ENCODE data around the gene METAP1. TPM values are rescaled to one million over a fixed set of nuclear protein-coding genes. Genes with fewer than 3 reads are reported as not detected.
"Not testable (repeated sequence)": the region's sequence is repeated elsewhere in the genome, so short reads cannot be mapped to it uniquely, and the experiment has no call there.

METAP1 gene
- polyA plus RNA-seq, 3 donors, result 15.9 to 21.7 (median 20.6) TPM

- Histone ChIP-seq H3K9ac (ENCODE audit: insufficient read depth, low read length, poor library complexity, severe bottlenecking) (no peak overlapping the region), H3K79me2 (ENCODE audit: insufficient read depth, low read length) (peaks cover 84% of the 10 kb centered on the region), H3K4me2 (replicated peaks; ENCODE audit: extremely low read depth, low read length, poor library complexity, severe bottlenecking) (no peak overlapping the region), H3K36me3 (replicated peaks in 1 of 2; ENCODE audit: control insufficient read depth in 1 of 2, insufficient read depth in 2 of 2, low read length in 2 of 2) (peaks cover 0 to 31% of the 10 kb centered on the region in 2 donors), H2AFZ (ENCODE audit: insufficient read depth, low read depth, low read length, poor library complexity, severe bottlenecking) (no peak overlapping the region), H3K27me3 (ENCODE audit: control insufficient read depth in 2 of 2, insufficient read depth in 2 of 2, low read length in 2 of 2) (no peaks in the 10 kb centered on the region), H4K20me1 (ENCODE audit: insufficient read depth, low read length) (peaks cover 43% of the 10 kb centered on the region), H3K4me3 (replicated peaks in 1 of 3; ENCODE audit: low read depth in 2 of 3, low read length in 3 of 3) (no peak overlapping the region), H3K4me1 (ENCODE audit: control insufficient read depth in 1 of 2, insufficient read depth in 2 of 2, low read length in 2 of 2) (no peaks in the 10 kb centered on the region), H3K9me3 (replicated peaks in 1 of 2; ENCODE audit: control insufficient read depth in 1 of 2, insufficient read depth in 1 of 2, low read length in 2 of 2) (peaks cover 28 to 37% of the 10 kb centered on the region in 2 donors), H3K27ac (ENCODE audit: low read depth in 1 of 2, low read length in 2 of 2) (no peak overlapping the region)
- WGBS (ENCODE audit: insufficient coverage), result 100% methylated on average over 5 of the region's 9 CpGs
- Mint-ChIP-seq H3K36me3 (peaks cover 16 to 30% of the 10 kb centered on the region in 2 donors), H3K4me3 (no peak overlapping the region), H3K27ac (no peak overlapping the region), H3K9me3 (peaks cover 25 to 33% (median 29%) of the 10 kb centered on the region in 7 donors), H3K27me3 (ENCODE audit: low read depth in 3 of 3) (peaks cover 0 to 2% (median 0%) of the 10 kb centered on the region in 3 donors), H3K4me1 (peaks cover 27% of the 10 kb centered on the region)
- intact Hi-C loops (cut with micrococcal nuclease), result no loop called here
- TF ChIP-seq CTCF (IDR thresholded peaks at IDR 0.05), result no peak
- no peak for DNase-seq
Observed at GRCh38 chr4:99022566-99022965, 27.0 kb downstream of the METAP1 start.

GRCh38 chr4:99023800-99024251 lies 28.3 kb downstream of the METAP1 start:
- H3K4me3 ChIP-seq (replicated peaks in 1 of 3; ENCODE audit: low read depth in 2 of 3, low read length in 3 of 3); H3K4me2 ChIP-seq (replicated peaks; ENCODE audit: extremely low read depth, low read length, poor library complexity, severe bottlenecking); DNase-seq; H3K27ac ChIP-seq (ENCODE audit: low read depth in 1 of 2, low read length in 2 of 2); H3K4me3 Mint-ChIP-seq; intact Hi-C loops (cut with micrococcal nuclease); H3K27me3 Mint-ChIP-seq (ENCODE audit: low read depth in 3 of 3); H3K27me3 ChIP-seq (ENCODE audit: control insufficient read depth in 2 of 2, insufficient read depth in 2 of 2, low read length in 2 of 2); H3K9ac ChIP-seq (ENCODE audit: insufficient read depth, low read length, poor library complexity, severe bottlenecking); H3K4me1 ChIP-seq (ENCODE audit: control insufficient read depth in 1 of 2, insufficient read depth in 2 of 2, low read length in 2 of 2); H2AFZ ChIP-seq (ENCODE audit: insufficient read depth, low read depth, low read length, poor library complexity, severe bottlenecking): not testable (repeated sequence)
- peaks cover 27% of the 10 kb centered on the region for H3K4me1 Mint-ChIP-seq
- Histone ChIP-seq H3K9me3 (replicated peaks in 1 of 2; ENCODE audit: control insufficient read depth in 1 of 2, insufficient read depth in 1 of 2, low read length in 2 of 2) (peaks cover 28 to 35% of the 10 kb centered on the region in 2 donors), H4K20me1 (ENCODE audit: insufficient read depth, low read length) (peaks cover 46% of the 10 kb centered on the region), H3K79me2 (ENCODE audit: insufficient read depth, low read length) (peaks cover 74% of the 10 kb centered on the region), H3K36me3 (replicated peaks in 1 of 2; ENCODE audit: control insufficient read depth in 1 of 2, insufficient read depth in 2 of 2, low read length in 2 of 2) (peaks cover 0 to 30% of the 10 kb centered on the region in 2 donors)
- H3K9me3 Mint-ChIP-seq, result peaks cover 22 to 31% (median 26%) of the 10 kb centered on the region in 7 donors
- 90% methylated on average over 5 of the region's 10 CpGs for WGBS (ENCODE audit: insufficient coverage)
- peak overlapping the region in 1 of 7 donors; percentile 45 for H3K27ac Mint-ChIP-seq
- peaks cover 13 to 28% of the 10 kb centered on the region in 2 donors for H3K36me3 Mint-ChIP-seq

All from CD14-positive monocyte (primary cell).